Mesendoderm (in vitro differentiated cells): ENCODE data around the gene TBC1D1.

Experiments
- DNase-seq: peaks from one replicate; pipeline ENCODE4 v3.0.0; 2013
- H2AK5ac ChIP-seq: 2 replicates; pipeline ENCODE4 v1.6.1; 2013; ENCODE audit warnings: low read length, inconsistent platforms
- H2BK120ac ChIP-seq: 2 replicates; pipeline ENCODE4 v1.6.1; 2013; ENCODE audit warnings: low read depth, mild to moderate bottlenecking, low read length, moderate library complexity, mixed read lengths
- H2BK15ac ChIP-seq: replicated peaks from 2 replicates; pipeline ENCODE4 v1.6.1; 2013; ENCODE audit warnings: low read depth, mild to moderate bottlenecking, moderate library complexity
- H2BK5ac ChIP-seq: 2 replicates; pipeline ENCODE4 v1.6.1; 2013; ENCODE audit warnings: low read length, inconsistent platforms
- H3K18ac ChIP-seq: 2 replicates; pipeline ENCODE4 v1.6.1; 2013; ENCODE audit warnings: mild to moderate bottlenecking, low read length, mixed read lengths
- H3K23ac ChIP-seq: one replicate; pipeline ENCODE4 v1.6.1; 2013; ENCODE audit warnings: low read length
- H3K27ac ChIP-seq: 2 replicates; pipeline ENCODE4 v1.5.1; 2013; ENCODE audit warnings: low read depth, mild to moderate bottlenecking, inconsistent platforms, low read length, moderate library complexity
- H3K27me3 ChIP-seq: 2 replicates; pipeline ENCODE4 v1.6.1; 2013; ENCODE audit warnings: low read length, control low read depth, mild to moderate bottlenecking, inconsistent platforms; ENCODE audit not compliant: insufficient read depth, poor library complexity
- H3K36me3 ChIP-seq: 2 replicates; pipeline ENCODE4 v1.6.1; 2013; ENCODE audit warnings: low read length, inconsistent platforms; ENCODE audit not compliant: control insufficient read depth, insufficient read depth
- H3K4ac ChIP-seq: one replicate; pipeline ENCODE4 v1.6.1; 2013; ENCODE audit warnings: low read depth, mild to moderate bottlenecking, low read length, moderate library complexity
- H3K4me1 ChIP-seq: 2 replicates; pipeline ENCODE4 v1.6.1; 2013; ENCODE audit warnings: low read depth, low read length, inconsistent platforms; ENCODE audit not compliant: control insufficient read depth
- H3K4me2 ChIP-seq: 2 replicates; pipeline ENCODE4 v1.6.1; 2013; ENCODE audit warnings: low read length
- H3K4me3 ChIP-seq: 2 replicates; pipeline ENCODE4 v1.5.1; 2013; ENCODE audit warnings: mild to moderate bottlenecking, low read length
- H3K56ac ChIP-seq: one replicate; pipeline ENCODE4 v1.6.1; 2013; ENCODE audit warnings: low read length
- H3K79me1 ChIP-seq: 2 replicates; pipeline ENCODE4 v1.6.1; 2013; ENCODE audit warnings: low read length, inconsistent platforms
- H3K79me2 ChIP-seq: 2 replicates; pipeline ENCODE4 v1.6.1; 2013; ENCODE audit warnings: mild to moderate bottlenecking, low read length; ENCODE audit not compliant: control insufficient read depth, insufficient read depth
- H3K9ac ChIP-seq: 2 replicates; pipeline ENCODE4 v1.6.1; 2013; ENCODE audit warnings: low read length, inconsistent platforms
- H4K5ac ChIP-seq: one replicate; pipeline ENCODE4 v1.6.1; 2013; ENCODE audit warnings: low read length
- H4K8ac ChIP-seq: one replicate; pipeline ENCODE4 v1.6.1; 2013; ENCODE audit warnings: low read depth, mild to moderate bottlenecking, control low read depth, low read length, moderate library complexity
- WGBS: extraction: QIAGEN DNeasy Blood & Tissue Kit; methylation state at CpG from one replicate; pipeline ENCODE4 v1.1.7; 2013; ENCODE audit warnings: low lambda C conversion rate, missing lambda C conversion rate; ENCODE audit not compliant: insufficient coverage; ENCODE audit errors: extremely low coverage; 5-methylcytosine and 5-hydroxymethylcytosine counted together

TBC1D1 gene

DNA sequence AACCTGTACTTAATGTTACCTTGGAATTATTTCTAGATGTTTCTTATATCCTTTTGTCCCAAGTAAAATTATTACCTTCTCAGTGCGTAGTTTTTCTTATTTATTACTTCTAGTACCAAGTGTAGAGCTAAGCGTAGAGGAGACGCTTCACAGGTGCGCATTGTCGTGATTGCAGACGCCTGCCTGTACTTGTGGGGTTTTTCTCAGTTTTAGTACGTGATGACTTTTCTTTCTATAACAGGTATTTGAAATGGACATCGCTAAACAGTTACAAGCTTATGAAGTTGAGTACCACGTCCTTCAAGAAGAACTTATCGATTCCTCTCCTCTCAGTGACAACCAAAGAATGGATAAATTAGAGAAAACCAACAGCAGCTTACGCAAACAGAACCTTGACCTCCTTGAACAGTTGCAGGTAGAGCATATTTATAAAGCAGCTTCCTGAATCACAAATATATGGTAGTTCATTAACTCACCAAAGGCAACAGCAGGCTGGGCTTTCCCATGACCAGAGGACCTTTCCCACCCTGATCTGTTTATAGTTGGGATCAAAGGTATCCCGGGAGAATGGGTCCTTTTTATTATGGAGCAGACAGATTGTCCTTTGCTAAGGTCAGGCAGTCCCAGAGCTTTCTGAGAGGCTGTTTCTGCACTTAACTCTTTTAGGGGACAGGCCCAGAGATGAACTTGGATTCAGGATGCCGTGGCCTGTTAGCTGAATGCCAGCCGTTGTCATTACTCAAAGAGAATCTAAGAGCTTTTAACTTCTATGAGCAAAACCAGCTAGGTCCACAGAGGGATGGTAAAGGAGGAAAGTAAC lies 242.2 kb downstream of the TBC1D1 start:
- H4K5ac ChIP-seq = no peak overlapping the region
- H3K9ac ChIP-seq = no peak overlapping the region
- H2BK120ac ChIP-seq = no peak overlapping the region
- H3K4me3 ChIP-seq = no peak overlapping the region
- no peak overlapping the region for H3K27ac ChIP-seq
- no peak overlapping the region for H2BK5ac ChIP-seq
- no peak overlapping the region for H3K4ac ChIP-seq
- no peaks in the 10 kb centered on the region for H3K79me2 ChIP-seq
- H3K56ac ChIP-seq = no peak overlapping the region
- no peak overlapping the region for H2AK5ac ChIP-seq
- H3K4me2 ChIP-seq = no peak overlapping the region
- no peak overlapping the region for H3K23ac ChIP-seq
- no peaks in the 10 kb centered on the region for H3K36me3 ChIP-seq
- H3K4me1 ChIP-seq = peaks cover 5% of the 10 kb centered on the region
- H4K8ac ChIP-seq = no peak overlapping the region
- H3K18ac ChIP-seq = no peak overlapping the region
- H2BK15ac ChIP-seq = no peak overlapping the region
- DNase-seq = no peak
- WGBS = no CpG with 5 or more reads among the region's 14 CpGs
- H3K79me1 ChIP-seq = no peaks in the 10 kb centered on the region
- H3K27me3 ChIP-seq = no peaks in the 10 kb centered on the region

DNA sequence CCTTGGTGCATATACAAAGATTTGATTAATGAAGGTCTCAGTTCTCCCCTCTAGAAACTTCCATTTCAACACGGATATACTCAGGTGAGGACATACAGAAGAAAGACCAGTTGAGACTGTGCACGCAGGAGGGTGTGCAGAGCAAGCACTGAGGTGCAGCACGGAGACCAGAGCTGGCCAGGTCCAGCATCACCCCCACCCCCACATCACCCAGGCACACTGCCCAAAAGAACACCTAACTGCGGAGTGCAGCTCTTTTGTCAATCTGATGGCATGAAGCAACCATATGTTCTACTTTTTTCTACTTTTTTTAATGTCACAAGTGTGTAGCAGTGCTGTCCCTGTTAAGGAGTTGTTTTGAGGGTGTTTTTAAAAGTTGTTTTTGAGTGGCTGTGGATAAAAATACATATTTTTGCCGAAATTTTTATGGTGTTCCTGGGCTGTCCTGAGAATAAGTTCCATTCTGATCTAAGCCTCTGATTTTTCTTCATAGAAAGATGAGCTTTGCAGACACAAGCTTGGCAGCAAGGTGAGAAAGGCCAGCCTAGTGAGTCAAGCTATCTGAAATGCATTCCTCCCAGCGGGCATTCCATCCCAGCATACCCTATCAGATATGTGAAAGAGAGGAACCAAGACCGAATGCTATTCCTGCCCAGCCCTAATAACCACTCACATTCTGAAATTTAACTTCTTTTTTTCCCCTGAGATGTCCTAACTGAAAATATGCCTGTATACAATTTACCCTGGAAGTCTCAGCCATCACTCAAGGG lies 243.0 kb downstream of the TBC1D1 start:
- Histone ChIP-seq H3K4me1 (peaks cover 3% of the 10 kb centered on the region), H3K4me2 (no peak overlapping the region), H3K4ac (no peak overlapping the region), H4K5ac (no peak overlapping the region), H2BK15ac (no peak overlapping the region), H3K27ac (no peak overlapping the region), H3K9ac (no peak overlapping the region), H3K56ac (no peak overlapping the region), H3K36me3 (no peaks in the 10 kb centered on the region), H3K4me3 (no peak overlapping the region), H3K27me3 (no peaks in the 10 kb centered on the region), H3K23ac (no peak overlapping the region), H2BK120ac (no peak overlapping the region), H3K18ac (no peak overlapping the region), H3K79me2 (no peaks in the 10 kb centered on the region), H3K79me1 (no peaks in the 10 kb centered on the region), H2AK5ac (no peak overlapping the region), H4K8ac (no peak overlapping the region), H2BK5ac (no peak overlapping the region)
- DNase-seq = peak; percentile 82
- WGBS = no CpG with 5 or more reads among the region's 7 CpGs

- Histone ChIP-seq H3K4me1 (peaks cover 3% of the 10 kb centered on the region), H3K79me1 (no peaks in the 10 kb centered on the region), H3K9ac (no peak overlapping the region), H3K23ac (no peak overlapping the region), H3K4ac (no peak overlapping the region), H3K4me2 (no peak overlapping the region), H2BK5ac (no peak overlapping the region), H3K36me3 (peaks cover 2% of the 10 kb centered on the region), H2AK5ac (no peak overlapping the region), H3K4me3 (no peak overlapping the region), H4K8ac (no peak overlapping the region), H3K79me2 (no peaks in the 10 kb centered on the region), H2BK120ac (no peak overlapping the region), H3K27me3 (no peaks in the 10 kb centered on the region), H3K18ac (no peak overlapping the region), H3K56ac (no peak overlapping the region), H4K5ac (no peak overlapping the region), H2BK15ac (no peak overlapping the region), H3K27ac (no peak overlapping the region)
- DNase-seq = no peak
- WGBS = no CpG with 5 or more reads among the region's 8 CpGs
Observed at GRCh38 chr4:38135201-38135600, 244.3 kb downstream of the TBC1D1 start.

DNA sequence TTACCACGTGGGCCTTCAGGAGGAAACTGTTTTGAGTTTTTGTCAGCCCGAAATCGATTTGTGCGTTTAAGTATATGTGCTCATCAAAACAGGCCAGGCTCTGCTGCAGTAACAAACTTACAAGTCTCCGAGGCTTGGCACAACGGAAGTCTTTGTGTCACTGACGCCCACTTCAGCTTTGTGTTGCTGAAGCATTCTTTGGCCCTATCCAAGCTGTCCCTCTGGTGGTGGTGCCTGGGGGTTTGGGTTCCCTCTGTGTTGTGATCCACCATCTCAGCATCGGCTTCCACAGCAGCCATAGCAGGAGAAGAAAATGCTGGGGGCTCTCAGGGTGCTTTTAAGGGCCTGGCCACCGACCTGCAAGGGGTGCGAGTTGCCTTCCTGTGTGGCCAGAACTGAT lies 245.7 kb downstream of the TBC1D1 start:
- H3K79me2 ChIP-seq = no peaks in the 10 kb centered on the region
- no peak overlapping the region for H2AK5ac ChIP-seq
- H3K27ac ChIP-seq = no peak overlapping the region
- peaks cover 3% of the 10 kb centered on the region for H3K4me1 ChIP-seq
- H2BK120ac ChIP-seq = no peak overlapping the region
- no peak overlapping the region for H2BK15ac ChIP-seq
- H3K56ac ChIP-seq = no peak overlapping the region
- no peak overlapping the region for H4K5ac ChIP-seq
- H3K4me3 ChIP-seq = no peak overlapping the region
- H2BK5ac ChIP-seq = no peak overlapping the region
- H3K4ac ChIP-seq = no peak overlapping the region
- no peak overlapping the region for H3K23ac ChIP-seq
- WGBS = no CpG with 5 or more reads among the region's 10 CpGs
- H3K36me3 ChIP-seq = peaks cover 2% of the 10 kb centered on the region
- no peaks in the 10 kb centered on the region for H3K79me1 ChIP-seq
- no peak for DNase-seq
- no peak overlapping the region for H3K4me2 ChIP-seq
- no peak overlapping the region for H3K9ac ChIP-seq
- H3K27me3 ChIP-seq = no peaks in the 10 kb centered on the region
- no peak overlapping the region for H4K8ac ChIP-seq
- H3K18ac ChIP-seq = no peak overlapping the region

GRCh38 chr4:38137080-38137479 lies 246.2 kb downstream of the TBC1D1 start:
- H3K27me3 ChIP-seq = no peaks in the 10 kb centered on the region
- no peak overlapping the region for H3K9ac ChIP-seq
- no peak overlapping the region for H2BK120ac ChIP-seq
- H3K4me2 ChIP-seq = no peak overlapping the region
- no peak overlapping the region for H3K56ac ChIP-seq
- H2BK15ac ChIP-seq = no peak overlapping the region
- no peak overlapping the region for H4K5ac ChIP-seq
- no CpG with 5 or more reads among the region's 17 CpGs for WGBS
- no peaks in the 10 kb centered on the region for H3K79me2 ChIP-seq
- peaks cover 3% of the 10 kb centered on the region for H3K4me1 ChIP-seq
- H3K23ac ChIP-seq = no peak overlapping the region
- peaks cover 2% of the 10 kb centered on the region for H3K36me3 ChIP-seq
- no peak overlapping the region for H4K8ac ChIP-seq
- H3K79me1 ChIP-seq = no peaks in the 10 kb centered on the region
- DNase-seq = no peak
- H2BK5ac ChIP-seq = no peak overlapping the region
- no peak overlapping the region for H2AK5ac ChIP-seq
- no peak overlapping the region for H3K4ac ChIP-seq
- no peak overlapping the region for H3K4me3 ChIP-seq
- H3K18ac ChIP-seq = no peak overlapping the region
- no peak overlapping the region for H3K27ac ChIP-seq
